ENCODE measurements around the gene TCEAL8.
"Not testable (repeated sequence)": the region's sequence is repeated elsewhere in the genome, so short reads cannot be mapped to it uniquely, and the experiment has no call there.

TCEAL8 gene, protein sequence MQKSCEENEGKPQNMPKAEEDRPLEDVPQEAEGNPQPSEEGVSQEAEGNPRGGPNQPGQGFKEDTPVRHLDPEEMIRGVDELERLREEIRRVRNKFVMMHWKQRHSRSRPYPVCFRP

DNA sequence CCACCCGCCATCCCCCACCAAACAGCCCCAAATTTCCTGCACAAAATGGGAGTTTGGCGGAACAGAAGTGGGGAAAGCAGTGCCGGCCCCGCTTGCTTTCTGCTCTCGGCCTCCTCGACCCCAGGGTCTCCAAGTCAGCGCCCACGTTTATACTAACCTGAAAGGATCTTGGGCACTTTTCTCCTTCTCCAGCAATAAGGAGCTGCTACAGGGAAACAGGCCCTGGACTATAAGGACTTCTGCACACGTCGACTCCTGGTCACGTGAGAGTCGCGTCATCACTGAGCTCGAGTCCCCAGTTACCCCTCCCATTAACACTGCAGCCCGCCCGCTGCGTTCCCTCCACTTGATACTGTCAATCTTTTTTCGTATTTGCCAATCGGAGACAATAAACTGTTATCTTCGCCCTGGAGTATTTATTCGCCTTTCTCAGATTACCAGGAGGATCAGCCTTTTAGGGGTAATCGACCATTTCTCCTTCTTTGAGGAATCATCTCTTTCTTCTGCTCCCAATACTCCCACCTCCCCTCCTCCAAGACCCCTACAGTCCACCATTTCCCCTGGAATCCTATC, at the start of gene TCEAL8:
Gene TCEAL8 (minus strand): TSS at position 235 of the 573 bp plus-strand sequence. CDS start 1,176 bp downstream, outside the sequence.
- peak; percentile 30 for DNase-seq

DNA sequence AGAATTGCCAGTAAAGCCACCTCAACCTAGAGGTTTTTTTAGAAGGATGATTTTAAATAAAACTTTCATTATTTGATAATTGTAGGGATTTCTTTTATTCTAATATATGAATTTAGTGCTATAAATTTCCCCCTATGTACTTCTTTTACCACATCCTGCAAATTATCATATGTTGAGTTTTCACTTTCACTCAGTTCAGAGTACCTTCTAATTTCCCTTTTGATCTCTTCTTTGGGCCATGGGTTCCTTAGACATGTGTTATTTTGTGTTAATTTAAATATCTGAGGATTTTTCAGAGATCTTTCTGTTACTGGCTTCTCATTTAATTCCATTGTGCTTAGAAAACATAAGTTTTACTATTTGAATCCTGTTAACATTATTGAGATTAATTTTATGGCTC, 49.8 kb upstream of the TCEAL8 start:
- no peak for DNase-seq

DNA sequence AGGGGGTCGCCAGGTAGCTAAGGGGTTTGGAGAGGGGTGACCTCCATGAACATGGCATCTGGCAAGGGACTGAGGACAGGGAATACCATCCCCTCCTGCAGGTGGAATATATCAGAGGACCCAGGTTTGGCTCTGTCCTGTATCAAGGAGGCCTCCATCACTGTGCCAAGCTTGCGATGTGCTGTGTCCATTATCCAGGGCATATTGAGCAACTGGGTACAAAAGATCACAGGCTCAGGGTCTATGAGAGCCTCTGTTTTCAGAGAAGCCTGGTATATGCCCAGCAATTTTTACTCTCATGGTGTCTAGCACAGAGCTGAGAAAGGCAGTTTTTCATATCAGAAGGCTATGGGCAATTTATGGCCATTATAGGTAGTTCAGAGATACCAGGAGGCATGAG, 38.2 kb upstream of the TCEAL8 start:
- DNase-seq = no peak

DNA sequence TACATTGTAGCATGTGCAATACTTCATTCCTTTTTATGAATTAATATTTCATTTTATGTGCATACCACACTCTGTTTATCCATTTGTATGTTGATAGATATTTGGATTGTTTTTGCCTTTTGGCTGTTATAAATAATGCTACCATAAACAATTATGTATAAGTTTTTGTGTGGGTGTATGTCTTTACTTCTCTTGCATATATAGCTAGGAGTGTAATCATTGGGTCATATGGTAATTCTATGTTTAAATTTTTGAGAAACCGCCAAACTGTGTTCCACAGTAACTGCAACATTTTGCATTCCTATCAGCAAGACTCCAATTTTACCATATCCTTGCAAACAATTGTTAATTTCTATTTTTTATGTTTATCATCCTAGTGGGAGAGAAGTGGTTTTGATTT, 24.7 kb upstream of the TCEAL8 start:
- DNase-seq = no peak

DNA sequence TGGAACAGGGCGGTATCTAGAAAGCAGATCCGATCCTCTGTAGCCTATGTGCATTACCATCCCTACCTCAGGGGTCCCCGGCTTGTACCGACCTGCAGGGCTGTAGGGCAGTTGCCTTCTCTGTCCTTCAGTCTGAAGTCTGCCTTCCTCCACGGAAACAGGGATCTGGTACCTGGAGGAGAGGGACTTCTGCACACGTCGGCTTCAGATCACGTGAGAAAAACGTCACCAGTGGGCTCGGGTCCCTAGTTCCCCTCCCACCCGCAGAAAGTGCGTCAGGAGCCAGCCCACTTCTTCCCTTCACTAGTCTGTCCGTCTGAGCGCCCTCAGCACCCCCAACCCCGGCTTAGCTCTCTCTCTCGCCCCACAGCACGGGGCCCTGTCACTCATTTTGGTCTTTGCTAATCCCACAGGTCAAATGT, 21.6 kb upstream of the TCEAL8 start, which contains the start of gene TCEAL5:
Gene TCEAL5 (minus strand): TSS at position 170 of the 422 bp plus-strand sequence. CDS start 2,187 bp downstream, outside the sequence.
- DNase-seq = no peak

DNA sequence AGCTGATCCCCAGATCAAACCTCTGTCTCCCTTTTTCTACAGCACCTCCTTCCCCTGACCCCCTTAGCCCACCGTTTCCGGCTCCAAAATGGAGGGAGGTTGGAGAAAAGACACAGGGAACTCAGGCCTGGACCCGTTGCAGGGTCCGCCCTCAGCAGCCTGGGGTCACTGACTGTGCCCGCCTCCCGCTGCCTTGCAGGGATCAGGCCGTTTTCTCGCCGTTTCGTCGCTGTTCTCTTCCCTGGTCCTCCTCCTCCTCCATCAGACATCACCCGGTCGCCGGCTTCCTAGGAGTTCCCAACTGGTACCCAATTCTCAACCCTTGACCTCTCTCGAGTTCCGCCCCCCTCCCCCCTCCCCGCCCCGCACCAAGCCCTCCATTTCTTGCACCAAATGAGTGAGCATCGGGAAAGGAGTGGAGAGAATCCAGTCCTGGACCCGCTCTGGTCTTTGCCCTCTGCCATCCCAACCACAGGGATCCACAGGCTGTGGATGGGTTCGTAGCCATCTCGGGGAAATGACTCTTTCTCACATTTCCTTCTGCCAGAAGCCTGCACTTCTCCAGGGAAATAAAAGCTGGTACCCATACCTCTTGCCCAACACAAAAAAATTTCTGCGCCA, 21.1 kb upstream of the TCEAL8 start:
- DNase-seq = no peak

DNA sequence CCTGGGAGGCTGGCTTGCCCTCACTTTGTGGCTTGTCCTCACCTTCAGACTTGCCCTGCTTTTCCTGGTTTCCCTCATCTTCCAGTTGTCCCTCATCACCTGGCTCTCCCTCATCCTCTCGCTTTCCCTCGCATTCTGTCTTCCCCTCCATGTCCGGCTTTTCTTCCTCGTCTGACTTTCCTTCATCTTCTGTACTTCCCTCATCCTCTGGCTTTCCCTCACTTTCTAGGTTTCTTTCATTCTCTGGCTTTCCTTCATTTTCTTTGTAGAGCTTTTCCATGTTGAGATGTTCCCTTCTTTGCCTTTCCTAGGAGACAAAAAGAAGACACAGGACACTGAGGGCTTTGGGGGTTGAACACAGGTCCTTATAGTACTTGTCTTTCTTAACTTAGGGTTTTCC, 19.3 kb upstream of the TCEAL8 start:
- no peak for DNase-seq

DNA sequence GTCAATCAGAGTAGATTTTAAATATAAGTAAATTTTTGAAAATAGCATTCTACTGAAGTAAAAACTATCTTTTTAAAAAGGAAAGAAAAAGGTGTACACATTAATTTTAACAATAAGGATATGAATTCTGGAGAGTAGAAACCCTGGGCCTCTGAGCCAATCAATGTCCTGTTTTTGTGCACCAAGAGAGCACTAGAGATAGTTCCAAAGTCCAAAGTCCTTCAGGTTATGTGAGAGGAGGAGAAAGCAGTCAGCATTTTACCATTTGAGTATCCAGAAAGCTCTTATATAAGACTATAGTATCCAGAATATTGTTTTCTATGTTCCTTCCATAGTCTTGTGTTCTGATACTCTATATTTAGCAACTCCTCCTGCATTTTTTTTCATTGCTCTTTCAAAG, 3.3 kb upstream of the TCEAL8 start:
- no peak for DNase-seq

DNA sequence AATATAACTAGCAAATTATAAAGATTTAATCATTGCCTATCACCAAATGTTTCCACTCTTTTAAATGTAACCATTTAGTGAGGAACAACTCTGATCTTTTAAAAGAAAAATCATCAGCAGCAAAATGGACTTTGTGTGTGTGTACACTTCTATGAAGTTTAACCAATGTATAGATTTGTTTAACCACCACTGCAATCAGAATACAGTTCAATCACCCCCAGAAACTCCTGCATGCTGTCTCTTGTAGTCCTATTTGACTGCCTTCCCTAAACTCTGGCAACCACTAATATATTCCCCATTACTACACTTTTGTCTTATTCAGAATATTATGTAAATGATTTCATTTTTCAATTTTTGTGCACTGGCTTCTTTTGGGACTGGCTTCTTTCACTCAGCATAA, 1.7 kb upstream of the TCEAL8 start:
- DNase-seq = no peak

DNA sequence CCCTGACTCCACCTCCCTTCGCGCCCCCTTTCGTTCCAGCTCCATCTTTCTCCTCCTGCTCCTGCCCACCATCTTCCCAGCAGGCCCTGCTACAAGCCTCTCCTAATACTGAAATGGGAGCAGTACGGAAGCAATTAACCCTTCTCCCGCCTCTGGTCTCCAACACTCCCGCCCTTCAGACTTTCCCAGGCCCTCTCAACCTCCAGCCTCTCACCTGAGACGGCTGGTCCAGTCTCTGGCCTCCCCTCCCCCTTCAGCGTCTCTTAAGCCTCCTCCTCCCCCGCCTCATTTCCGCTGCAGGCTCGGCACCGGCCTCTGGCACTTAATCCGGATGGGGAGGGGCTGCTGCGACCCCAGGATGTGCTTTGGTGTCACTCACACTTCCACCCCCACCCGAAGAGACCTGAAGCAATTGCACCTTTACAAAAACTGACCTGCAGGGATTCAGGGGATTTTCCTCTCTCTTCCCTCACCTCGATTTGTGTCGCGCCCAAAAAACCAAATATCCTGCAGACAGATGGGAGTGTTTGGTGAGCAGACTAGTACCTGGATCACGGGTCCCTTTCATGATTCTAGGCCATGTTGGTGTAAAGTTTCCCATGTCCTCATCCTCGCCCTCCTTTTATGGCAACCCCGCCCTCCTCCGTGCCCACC, 657 bp downstream of the TCEAL8 start:
- DNase-seq = no peak

DNA sequence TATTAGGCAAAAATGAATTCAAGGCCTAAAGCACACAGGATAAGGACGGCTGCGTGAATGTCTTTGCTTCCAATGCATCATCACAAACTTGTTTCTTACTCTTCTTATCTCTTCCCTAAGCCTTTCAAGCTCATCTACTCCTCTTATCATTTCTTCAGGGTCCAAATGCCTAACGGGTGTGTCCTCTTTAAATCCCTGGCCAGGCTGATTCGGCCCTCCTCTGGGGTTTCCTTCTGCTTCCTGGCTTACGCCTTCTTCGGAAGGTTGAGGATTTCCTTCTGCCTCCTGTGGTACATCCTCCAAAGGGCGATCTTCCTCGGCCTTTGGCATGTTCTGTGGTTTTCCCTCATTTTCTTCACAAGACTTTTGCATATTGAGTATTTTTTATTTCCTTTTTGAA, 1.3 kb downstream of the TCEAL8 start:
- DNase-seq = no peak

DNA sequence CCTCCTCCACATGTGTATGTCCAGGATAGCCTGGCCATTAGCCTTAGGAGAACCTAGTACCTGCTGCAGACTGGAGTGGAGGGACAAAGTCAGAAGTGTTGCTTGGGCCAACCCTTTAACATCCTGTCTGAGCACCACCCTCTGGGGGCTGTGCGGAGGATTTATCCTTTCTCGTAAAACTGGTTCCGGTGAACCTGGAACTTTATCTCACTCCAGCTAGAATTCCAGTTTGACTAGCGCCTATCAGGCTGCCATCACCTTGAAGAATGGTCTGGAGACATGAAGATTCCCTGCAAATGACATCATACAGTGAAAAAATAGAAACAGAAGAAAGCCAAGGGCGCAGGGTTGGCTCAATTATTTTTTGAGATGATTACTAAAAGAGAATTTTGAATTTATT, 4.0 kb downstream of the TCEAL8 start:
- no peak for DNase-seq

DNA sequence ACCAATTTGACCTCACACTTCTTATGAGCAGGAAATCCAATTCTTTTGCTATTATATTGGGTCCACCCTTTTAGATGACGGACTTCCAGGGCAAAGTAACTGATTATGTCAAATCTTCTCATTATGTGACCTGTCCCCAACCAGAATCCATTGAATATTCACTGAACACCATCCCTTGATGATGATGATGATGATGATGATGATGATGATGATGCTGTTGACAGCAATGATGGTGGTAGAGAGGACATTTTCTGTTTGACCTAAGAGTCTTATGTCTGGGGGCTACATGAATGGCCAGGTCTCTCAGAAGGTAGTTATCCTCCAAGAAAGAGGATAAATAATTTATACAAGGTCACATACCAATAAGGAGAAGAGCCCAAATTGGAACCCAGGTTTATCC, 5.2 kb downstream of the TCEAL8 start:
- no peak for DNase-seq

DNA sequence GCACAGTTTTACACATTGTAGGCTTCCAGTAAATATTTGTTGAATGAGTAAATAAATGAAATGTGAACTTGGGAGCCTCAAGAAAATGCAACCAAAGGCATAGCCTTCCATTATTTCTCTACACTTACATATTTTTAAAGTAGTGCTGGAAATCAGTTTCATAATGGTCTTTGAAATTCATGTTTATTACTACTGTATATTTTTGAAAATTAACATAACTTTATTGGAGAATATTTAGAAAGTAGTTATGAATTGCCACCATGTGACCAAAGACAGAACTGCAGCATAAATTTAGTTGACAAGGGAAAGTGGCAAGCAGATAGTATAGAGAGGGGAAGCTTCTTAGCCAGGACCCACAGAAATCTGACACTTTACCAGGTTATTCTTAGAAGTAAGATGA, 6.4 kb downstream of the TCEAL8 start:
- no peak for DNase-seq

DNA sequence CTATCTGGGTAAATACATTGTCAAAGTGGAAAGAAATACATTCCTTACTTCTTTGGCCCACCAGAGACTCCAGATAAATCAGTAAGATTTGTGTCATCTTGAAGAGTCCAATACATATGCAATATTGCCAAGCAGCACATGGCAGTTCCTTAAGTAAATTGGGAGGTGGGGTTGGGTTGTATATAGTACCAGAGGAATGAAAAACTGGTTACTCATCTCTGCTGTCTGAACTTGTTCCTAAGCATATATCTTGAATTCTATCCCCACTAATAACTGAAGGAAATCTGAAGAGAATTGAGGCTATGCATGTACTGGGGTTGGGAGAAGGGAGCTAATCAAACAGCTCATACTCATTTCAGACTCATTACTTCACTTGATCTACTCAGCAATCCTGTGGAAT, 14.8 kb downstream of the TCEAL8 start:
- DNase-seq = no peak

DNA sequence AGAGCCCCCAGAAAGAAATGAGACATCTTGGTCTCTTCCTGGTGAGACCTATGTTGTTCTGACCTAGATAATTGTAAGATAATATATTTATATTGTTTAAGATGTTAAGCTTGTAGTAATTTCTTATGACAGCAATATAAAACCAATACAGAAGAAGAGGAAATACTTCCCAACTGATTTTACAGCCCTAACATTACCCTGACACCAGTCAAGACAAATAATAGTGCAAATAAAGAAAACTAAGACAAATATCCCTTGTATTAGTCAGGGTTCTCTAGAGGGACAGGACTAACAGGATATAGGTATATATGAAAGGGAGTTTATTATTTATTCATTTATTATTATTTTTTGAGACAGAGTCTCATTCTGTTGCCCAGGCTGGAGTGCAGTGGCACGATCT, 18.7 kb downstream of the TCEAL8 start:
- DNase-seq = no peak

DNA sequence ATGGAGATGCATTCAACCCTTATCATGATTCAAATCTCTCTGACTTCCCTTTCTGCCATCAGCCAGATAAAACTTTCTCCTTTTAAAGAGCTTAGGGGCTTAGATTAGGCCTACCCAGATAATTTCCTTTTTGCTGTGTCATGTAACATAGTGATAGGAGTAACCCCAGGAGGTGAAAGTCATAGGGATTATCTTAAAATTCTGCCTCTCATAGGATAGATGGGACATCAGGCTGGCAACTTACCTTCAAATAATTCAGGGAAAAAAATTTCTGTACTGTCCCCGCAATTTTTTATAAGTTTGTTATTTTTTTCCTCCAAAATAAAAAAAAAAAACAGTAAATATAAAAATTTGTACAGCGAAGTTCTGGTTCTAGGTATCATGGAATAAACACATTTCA, 19.3 kb downstream of the TCEAL8 start:
- DNase-seq = not testable (repeated sequence)

DNA sequence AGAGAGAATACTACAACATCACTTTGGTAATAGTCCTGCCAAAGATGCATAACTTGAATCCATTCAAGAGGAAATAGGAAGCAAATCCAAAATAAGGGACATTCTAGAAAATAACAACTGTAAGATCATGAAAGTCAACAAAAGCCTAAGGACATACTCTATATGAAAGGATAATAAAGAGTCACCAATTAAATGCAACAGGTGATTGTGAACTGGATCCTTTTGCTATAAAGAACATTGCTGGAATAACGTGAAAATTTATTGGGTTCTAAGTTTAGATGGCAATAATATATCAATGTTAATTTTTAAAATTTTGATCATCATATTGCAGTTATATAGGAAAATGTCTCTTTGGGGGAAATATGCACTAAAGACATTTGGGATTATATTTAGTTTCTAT, 20.1 kb downstream of the TCEAL8 start:
- DNase-seq = no peak

DNA sequence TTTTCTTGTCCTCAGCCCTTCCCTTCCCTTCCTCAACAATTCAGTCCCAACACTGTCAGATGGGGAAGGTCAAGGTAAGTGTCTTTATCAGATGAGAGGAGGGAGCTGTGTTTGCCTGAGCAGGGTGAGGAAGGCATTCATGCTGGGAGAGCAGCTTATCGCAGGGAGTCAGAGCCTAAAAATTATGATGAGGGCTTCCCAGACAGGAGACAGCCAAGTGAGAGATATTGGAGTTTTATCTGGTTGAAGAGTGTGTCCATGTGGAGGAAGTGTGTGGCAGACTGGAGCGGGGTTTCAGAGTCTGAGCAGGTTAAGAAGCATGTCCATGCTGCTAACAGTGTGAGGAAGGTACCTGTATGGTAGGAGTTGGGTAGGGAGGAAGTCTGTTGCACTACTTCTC, 21.7 kb downstream of the TCEAL8 start:
- DNase-seq = no peak

DNA sequence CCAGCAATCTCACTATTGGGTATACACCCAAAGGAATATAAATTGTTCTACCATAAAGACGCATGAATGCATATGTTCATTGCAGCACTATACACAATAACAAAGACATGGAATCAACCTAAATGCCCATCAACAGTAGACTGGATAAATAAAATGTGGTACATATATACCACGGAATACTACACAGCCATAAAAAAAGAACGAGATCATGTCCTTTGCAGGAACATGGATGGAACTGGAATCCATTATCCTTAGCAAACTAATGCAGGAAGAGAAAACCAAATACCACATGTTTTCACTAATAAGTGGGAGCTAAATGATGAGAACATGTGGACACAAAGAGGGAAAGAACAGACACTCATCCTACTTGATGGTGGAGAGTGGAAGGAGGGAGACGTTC, 29.0 kb downstream of the TCEAL8 start:
- not testable (repeated sequence) for DNase-seq

DNA sequence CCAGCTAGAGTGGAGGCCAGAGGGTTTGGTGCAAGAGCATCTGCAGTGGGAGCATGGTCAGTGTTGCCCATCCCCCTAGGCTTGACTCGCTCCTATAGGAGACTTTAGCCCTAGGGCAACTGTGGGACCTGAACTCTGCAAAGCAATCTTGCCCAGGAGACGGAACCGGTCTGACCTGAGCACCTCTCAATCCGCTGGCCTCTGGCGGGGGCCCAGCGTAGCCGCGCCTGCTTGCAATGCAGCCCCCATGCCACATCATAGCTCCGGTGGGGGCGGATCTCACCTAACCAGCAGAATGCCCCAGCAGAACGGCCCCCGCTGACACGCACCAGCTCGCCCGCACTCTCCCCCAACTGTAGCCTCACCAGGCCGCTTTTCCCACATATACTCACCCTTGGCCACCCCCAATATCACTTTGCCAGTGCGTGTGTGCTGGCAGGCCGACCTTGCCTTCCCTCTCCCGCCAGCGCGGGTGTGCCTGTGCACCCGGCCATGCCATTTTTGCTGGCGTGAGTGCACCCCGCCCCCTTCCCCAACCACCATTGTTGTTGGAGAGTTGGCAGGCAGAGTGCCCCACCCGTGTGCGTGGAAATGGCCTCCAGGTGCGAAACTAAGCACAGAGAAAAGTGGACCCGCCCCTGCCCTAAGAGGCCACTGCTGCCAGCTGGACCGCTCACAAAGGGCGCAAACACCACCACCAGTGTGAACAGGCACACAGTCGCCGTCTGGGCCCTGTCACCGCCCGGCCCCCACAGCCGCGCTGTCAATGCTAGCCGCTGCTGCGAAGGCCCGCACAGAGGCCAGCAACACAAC, 34.2 kb downstream of the TCEAL8 start:
- DNase-seq = no peak

DNA sequence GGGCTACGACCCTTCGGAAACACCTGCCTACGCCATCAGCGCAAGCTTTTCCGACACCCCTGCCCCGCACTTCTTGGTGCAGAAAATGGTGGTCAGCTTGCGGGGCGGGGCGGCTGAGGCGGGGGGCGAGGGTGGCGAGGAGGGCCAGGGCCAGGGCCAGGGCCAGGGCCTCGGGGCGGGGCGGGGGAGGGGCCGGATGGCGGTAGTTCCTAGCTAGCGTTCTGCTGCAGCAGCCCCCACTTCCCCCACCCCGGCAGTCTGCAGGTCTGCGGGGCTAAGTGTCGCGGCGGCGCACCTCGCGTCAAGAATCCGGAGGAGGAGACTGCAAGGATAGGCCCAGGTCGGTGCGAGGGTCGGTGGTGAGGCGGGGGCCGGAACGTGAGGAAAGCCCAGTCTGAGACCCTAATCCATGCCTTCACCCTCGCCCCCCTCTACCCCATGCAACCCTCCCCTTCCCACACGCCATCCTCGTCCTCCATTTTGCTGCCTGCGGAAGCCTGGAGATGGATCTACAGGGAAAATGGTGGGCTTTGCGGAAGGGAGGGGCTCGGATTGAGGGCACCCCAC, 39.4 kb downstream of the TCEAL8 start:
- no peak for DNase-seq

DNA sequence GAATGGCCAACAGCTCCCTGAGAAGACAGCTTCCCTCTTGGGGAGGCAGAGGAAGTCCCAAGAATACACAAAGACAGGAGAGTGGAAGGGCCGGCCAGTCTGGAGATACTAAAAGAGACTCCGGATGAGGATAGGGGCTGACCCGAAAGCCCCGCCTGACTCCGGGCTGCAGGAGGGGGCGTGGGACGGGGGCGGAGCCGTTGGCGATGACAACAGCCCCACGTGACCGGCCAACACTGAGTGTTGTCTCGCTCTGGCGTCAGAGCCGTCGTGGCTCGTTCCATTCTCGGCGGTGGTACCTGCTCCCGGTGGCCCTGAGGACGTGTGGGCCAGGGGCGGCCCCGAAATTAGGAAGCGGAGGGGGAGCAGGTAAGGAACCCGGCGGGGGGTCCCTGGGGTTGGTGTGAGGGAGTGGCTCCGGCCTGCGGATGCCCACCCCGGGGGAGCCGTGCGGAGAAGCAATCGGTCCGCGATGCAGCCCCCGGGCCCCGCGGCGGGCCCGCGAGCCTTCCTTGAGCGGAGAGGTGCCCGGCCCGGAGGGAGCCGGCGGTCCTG, 40.0 kb downstream of the TCEAL8 start, which contains the start of gene BEX4:
Gene BEX4 (plus strand): TSS at position 239 of the 555 bp plus-strand sequence. CDS start 1,046 bp downstream, outside the sequence.
- DNase-seq = peak; percentile 21
